GM19043 (cell line): ENCODE data around the gene KLHL30.

Experiments used
- ATAC-seq: cut with Tn5 transposase; IDR thresholded peaks from one replicate; pipeline ENCODE4 v1.9.1; 2021; ENCODE audit warnings: low read depth; ENCODE audit not compliant: unreplicated experiment

KLHL30 gene

GRCh38 chr2:238172439-238172838 is 34.0 kb downstream of the KLHL30 start:
- no peak for ATAC-seq

- no peak for ATAC-seq
Measured at GRCh38 chr2:238173692-238174091, 35.2 kb downstream of the KLHL30 start.

GRCh38 chr2:238174291-238174690 is 35.8 kb downstream of the KLHL30 start:
- no peak for ATAC-seq

GRCh38 chr2:238174701-238175100 is 36.2 kb downstream of the KLHL30 start:
- ATAC-seq: no peak

GRCh38 chr2:238176613-238177012 is 38.1 kb downstream of the KLHL30 start:
- ATAC-seq: no peak

GRCh38 chr2:238180554-238180953 is 42.1 kb downstream of the KLHL30 start:
- ATAC-seq: no peak

- no peak for ATAC-seq
Measured at GRCh38 chr2:238182362-238182761, 43.9 kb downstream of the KLHL30 start.

GRCh38 chr2:238183821-238184220 is 45.4 kb downstream of the KLHL30 start:
- ATAC-seq: no peak

- no peak for ATAC-seq
Measured at GRCh38 chr2:238187618-238188548, 49.4 kb downstream of the KLHL30 start.

- ATAC-seq: no peak
Measured at GRCh38 chr2:238190445-238190844, 52.0 kb downstream of the KLHL30 start.
